OCI-LY1 (cell line): Measurements from ENCODE around the gene TRDMT1.

Experiments
- H2AFZ ChIP-seq: fragments of 200-600 bp; sonication (generic), shearing (Covaris generic); 2 replicates; pipeline ENCODE4 v1.6.0; 2014; ENCODE audit warnings: antibody characterized with exemption, mild to moderate bottlenecking, low read length
- H3F3A ChIP-seq: fragments of 200-600 bp; sonication (generic), shearing (Covaris generic); 2 replicates; pipeline ENCODE4 v1.6.0; 2014; ENCODE audit warnings: mild to moderate bottlenecking, antibody characterized with exemption, low read length, moderate library complexity; ENCODE audit not compliant: insufficient read depth
- H3K27ac ChIP-seq: fragments of 200-600 bp; sonication (generic); 2 replicates; pipeline ENCODE4 v1.5.1; 2014; ENCODE audit warnings: low read length, mixed run types, mild to moderate bottlenecking, low read depth; ENCODE audit not compliant: poor library complexity, severe bottlenecking
- H3K27me3 ChIP-seq: fragments of 200-600 bp; sonication (generic); 2 replicates; pipeline ENCODE4 v1.6.0; 2014; ENCODE audit warnings: antibody characterized with exemption, mild to moderate bottlenecking, low read length, moderate library complexity; ENCODE audit not compliant: insufficient read depth
- H3K36me3 ChIP-seq: fragments of 200-600 bp; sonication (generic); 2 replicates; pipeline ENCODE4 v1.6.1; 2014; ENCODE audit warnings: mild to moderate bottlenecking, antibody characterized with exemption, low read length, moderate library complexity, mixed read lengths; ENCODE audit not compliant: insufficient read depth
- H3K4me1 ChIP-seq: fragments of 200-600 bp; sonication (generic); 2 replicates; pipeline ENCODE4 v1.5.1; 2014; ENCODE audit warnings: mild to moderate bottlenecking, low read length, moderate library complexity; ENCODE audit not compliant: insufficient read depth, severe bottlenecking
- H3K4me2 ChIP-seq: fragments of 200-600 bp; sonication (generic), shearing (Covaris generic); 2 replicates; pipeline ENCODE4 v1.6.1; 2014; ENCODE audit warnings: low read length
- H3K4me3 ChIP-seq: fragments of 200-600 bp; sonication (generic); 2 replicates; pipeline ENCODE4 v1.5.1; 2014; ENCODE audit warnings: low read length, low read depth, mild to moderate bottlenecking, mixed read lengths; ENCODE audit not compliant: poor library complexity, severe bottlenecking
- H3K79me2 ChIP-seq: fragments of 200-600 bp; shearing (Covaris generic); 2 replicates; pipeline ENCODE4 v1.6.1; 2016; ENCODE audit warnings: mixed run types, low read length, mixed read lengths; ENCODE audit not compliant: insufficient read depth
- H3K9ac ChIP-seq: fragments of 200-600 bp; sonication (generic), shearing (Covaris generic); 2 replicates; pipeline ENCODE4 v1.6.1; 2014; ENCODE audit warnings: mild to moderate bottlenecking, low read length, mixed read lengths
- H3K9me2 ChIP-seq: fragments of 200-600 bp; sonication (generic), shearing (Covaris generic); 2 replicates; pipeline ENCODE4 v1.6.1; 2014; ENCODE audit warnings: low read depth, mild to moderate bottlenecking, low read length, mixed read lengths
- H3K9me3 ChIP-seq: fragments of 200-600 bp; shearing (Covaris generic); 2 replicates; pipeline ENCODE4 v1.6.1; 2014; ENCODE audit warnings: low read length, mixed read lengths
- H4K20me1 ChIP-seq: fragments of 200-600 bp; sonication (generic), shearing (Covaris generic); 2 replicates; pipeline ENCODE4 v1.6.0; 2016; ENCODE audit warnings: mild to moderate bottlenecking, low read length; ENCODE audit not compliant: insufficient read depth
- EZH2 ChIP-seq: fragments of 200-600 bp; sonication (generic), shearing (Covaris generic); IDR thresholded peaks from 2 replicates; pipeline ENCODE4 v1.8.0; 2017; ENCODE audit warnings: borderline replicate concordance, mixed run types, mild to moderate bottlenecking, antibody characterized with exemption, low read length, moderate library complexity, mixed read lengths
- TF ChIP-seq, protein P1 (sequence below): fragments of 200-600 bp; sonication (generic), shearing (Covaris generic); IDR thresholded peaks from 2 replicates; pipeline ENCODE4 v1.5.1; 2017; ENCODE audit warnings: mild to moderate bottlenecking, antibody characterized with exemption, low read length, moderate library complexity, mixed read lengths

TRDMT1 gene

GRCh38 chr10:17179002-17179401 lies 22.5 kb downstream of the TRDMT1 start:
- no peak overlapping the region for H3K9ac ChIP-seq
- no peaks in the 10 kb centered on the region for H3K27me3 ChIP-seq
- H3K4me1 ChIP-seq, result no peaks in the 10 kb centered on the region
- H2AFZ ChIP-seq, result no peak overlapping the region
- no peaks in the 10 kb centered on the region for H4K20me1 ChIP-seq
- H3K9me3 ChIP-seq, result no peaks in the 10 kb centered on the region
- no peaks in the 10 kb centered on the region for H3F3A ChIP-seq
- TF ChIP-seq EZH2, result no peak
- TF ChIP-seq, protein P1, sequence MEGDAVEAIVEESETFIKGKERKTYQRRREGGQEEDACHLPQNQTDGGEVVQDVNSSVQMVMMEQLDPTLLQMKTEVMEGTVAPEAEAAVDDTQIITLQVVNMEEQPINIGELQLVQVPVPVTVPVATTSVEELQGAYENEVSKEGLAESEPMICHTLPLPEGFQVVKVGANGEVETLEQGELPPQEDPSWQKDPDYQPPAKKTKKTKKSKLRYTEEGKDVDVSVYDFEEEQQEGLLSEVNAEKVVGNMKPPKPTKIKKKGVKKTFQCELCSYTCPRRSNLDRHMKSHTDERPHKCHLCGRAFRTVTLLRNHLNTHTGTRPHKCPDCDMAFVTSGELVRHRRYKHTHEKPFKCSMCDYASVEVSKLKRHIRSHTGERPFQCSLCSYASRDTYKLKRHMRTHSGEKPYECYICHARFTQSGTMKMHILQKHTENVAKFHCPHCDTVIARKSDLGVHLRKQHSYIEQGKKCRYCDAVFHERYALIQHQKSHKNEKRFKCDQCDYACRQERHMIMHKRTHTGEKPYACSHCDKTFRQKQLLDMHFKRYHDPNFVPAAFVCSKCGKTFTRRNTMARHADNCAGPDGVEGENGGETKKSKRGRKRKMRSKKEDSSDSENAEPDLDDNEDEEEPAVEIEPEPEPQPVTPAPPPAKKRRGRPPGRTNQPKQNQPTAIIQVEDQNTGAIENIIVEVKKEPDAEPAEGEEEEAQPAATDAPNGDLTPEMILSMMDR, result no peak
- H3K9me2 ChIP-seq, result no peaks in the 10 kb centered on the region
- H3K4me2 ChIP-seq, result no peak overlapping the region
- H3K4me3 ChIP-seq, result no peak overlapping the region
- H3K36me3 ChIP-seq, result no peaks in the 10 kb centered on the region
- no peaks in the 10 kb centered on the region for H3K79me2 ChIP-seq
- no peak overlapping the region for H3K27ac ChIP-seq

DNA sequence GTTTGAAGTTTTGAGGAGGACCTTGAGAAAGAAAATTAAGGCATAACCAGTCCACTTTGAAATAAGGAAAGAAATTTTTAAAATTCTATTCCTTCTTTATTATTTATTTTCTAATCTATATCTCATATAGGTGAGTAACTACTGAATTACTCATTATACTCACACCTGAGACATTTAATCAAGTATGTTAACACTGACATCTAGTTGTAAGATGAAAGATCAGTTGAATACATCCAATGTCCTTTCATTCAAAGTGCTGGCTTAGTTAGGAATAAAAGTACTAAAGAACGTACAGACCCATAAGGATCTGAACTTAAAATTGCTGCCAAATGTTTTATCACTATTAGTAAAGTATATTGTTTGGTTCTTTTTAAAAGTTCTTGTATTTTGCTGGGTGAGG lies 23.5 kb downstream of the TRDMT1 start:
- H3K27ac ChIP-seq, result no peak overlapping the region
- no peak for TF ChIP-seq EZH2
- TF ChIP-seq, protein P1, result no peak
- H3K9me2 ChIP-seq, result no peaks in the 10 kb centered on the region
- no peaks in the 10 kb centered on the region for H4K20me1 ChIP-seq
- H3K4me3 ChIP-seq, result no peak overlapping the region
- H3K9me3 ChIP-seq, result no peaks in the 10 kb centered on the region
- no peak overlapping the region for H2AFZ ChIP-seq
- no peaks in the 10 kb centered on the region for H3F3A ChIP-seq
- no peak overlapping the region for H3K9ac ChIP-seq
- H3K36me3 ChIP-seq, result no peaks in the 10 kb centered on the region
- H3K4me2 ChIP-seq, result no peak overlapping the region
- H3K27me3 ChIP-seq, result no peaks in the 10 kb centered on the region
- H3K79me2 ChIP-seq, result no peaks in the 10 kb centered on the region
- no peaks in the 10 kb centered on the region for H3K4me1 ChIP-seq

GRCh38 chr10:17177014-17177413 lies 24.5 kb downstream of the TRDMT1 start:
- H3K27me3 ChIP-seq, result no peaks in the 10 kb centered on the region
- no peak overlapping the region for H3K9ac ChIP-seq
- TF ChIP-seq, protein P1, result no peak
- TF ChIP-seq EZH2, result no peak
- no peak overlapping the region for H3K4me2 ChIP-seq
- no peaks in the 10 kb centered on the region for H3K9me2 ChIP-seq
- no peaks in the 10 kb centered on the region for H3K4me1 ChIP-seq
- H3K79me2 ChIP-seq, result no peaks in the 10 kb centered on the region
- no peaks in the 10 kb centered on the region for H3F3A ChIP-seq
- no peaks in the 10 kb centered on the region for H3K9me3 ChIP-seq
- H3K27ac ChIP-seq, result no peak overlapping the region
- no peaks in the 10 kb centered on the region for H4K20me1 ChIP-seq
- H3K36me3 ChIP-seq, result no peaks in the 10 kb centered on the region
- no peak overlapping the region for H2AFZ ChIP-seq
- H3K4me3 ChIP-seq, result no peak overlapping the region
